ENCODE results near the gene SPAG6.
A peak's percentile ranks its signal among the peaks of the same experiment; 100 is the strongest.
"Not testable (repeated sequence)": the region's sequence is repeated elsewhere in the genome, so short reads cannot be mapped to it uniquely, and the experiment has no call there.

SPAG6 gene

GRCh38 chr10:22379059-22379458 lies 33.8 kb downstream of the SPAG6 start:
- DNase-seq = no peak

GRCh38 chr10:22381262-22381661 lies 36.0 kb downstream of the SPAG6 start:
- DNase-seq = no peak

GRCh38 chr10:22386503-22386902 lies 41.2 kb downstream of the SPAG6 start:
- DNase-seq = peak; percentile 22

GRCh38 chr10:22389856-22390589 lies 44.7 kb downstream of the SPAG6 start:
- no peak for DNase-seq

GRCh38 chr10:22391600-22391999 lies 46.3 kb downstream of the SPAG6 start:
- DNase-seq = peak; percentile 72

GRCh38 chr10:22396195-22396594 lies 50.9 kb downstream of the SPAG6 start:
- DNase-seq = not testable (repeated sequence)

- not testable (repeated sequence) for DNase-seq
Observed at GRCh38 chr10:22406916-22407315, 61.6 kb downstream of the SPAG6 start.

- DNase-seq = no peak
Observed at GRCh38 chr10:22410394-22410793, 65.1 kb downstream of the SPAG6 start.

GRCh38 chr10:22410846-22411245 lies 65.5 kb downstream of the SPAG6 start:
- DNase-seq = no peak

- no peak for DNase-seq
Observed at GRCh38 chr10:22414146-22414545, 68.8 kb downstream of the SPAG6 start.

GRCh38 chr10:22415072-22415471 lies 69.8 kb downstream of the SPAG6 start:
- no peak for DNase-seq

- no peak for DNase-seq
Observed at GRCh38 chr10:22417736-22418268, 72.5 kb downstream of the SPAG6 start.

- no peak for DNase-seq
Observed at GRCh38 chr10:22420787-22421517, 75.7 kb downstream of the SPAG6 start.

- no peak for DNase-seq
Observed at GRCh38 chr10:22426653-22427052, 81.4 kb downstream of the SPAG6 start.

- peak; percentile 14 for DNase-seq
Observed at GRCh38 chr10:22427101-22427500, 81.8 kb downstream of the SPAG6 start.

GRCh38 chr10:22427890-22428571 lies 82.7 kb downstream of the SPAG6 start:
- peak; percentile 90 for DNase-seq

- no peak for DNase-seq
Observed at GRCh38 chr10:22429146-22429545, 83.8 kb downstream of the SPAG6 start.

- DNase-seq = no peak
Observed at GRCh38 chr10:22429981-22430421, 84.7 kb downstream of the SPAG6 start.

- no peak for DNase-seq
Observed at GRCh38 chr10:22433875-22434274, 88.6 kb downstream of the SPAG6 start.

GRCh38 chr10:22434521-22434920 lies 89.2 kb downstream of the SPAG6 start:
- DNase-seq = no peak

GRCh38 chr10:22435650-22436049 lies 90.4 kb downstream of the SPAG6 start:
- DNase-seq = no peak

GRCh38 chr10:22436526-22436892 lies 91.2 kb downstream of the SPAG6 start:
- no peak for DNase-seq

- DNase-seq = peak; percentile 98
Observed at GRCh38 chr10:22436893-22437619, 91.8 kb downstream of the SPAG6 start.
